GM18951 (cell line): ENCODE results near the gene FAM217A.

Experiments used
- POLR2A ChIP-seq: IDR thresholded peaks from 4 replicates; pipeline ENCODE4 v1.6.1; 2011; ENCODE audit warnings: mild to moderate bottlenecking; ENCODE audit not compliant: insufficient read length, insufficient read depth; ENCODE audit errors: extremely low read depth
- in situ Hi-C: fragments of 300-500 bp; cut with MboI; formaldehyde crosslinking; loops from one replicate; pipeline ENCODE4 v1.12.0; 2022; ENCODE audit warnings: low sequenced_read_pairs, mixed read lengths, inconsistent platforms; ENCODE audit not compliant: unreplicated experiment

Gene FAM217A

DNA sequence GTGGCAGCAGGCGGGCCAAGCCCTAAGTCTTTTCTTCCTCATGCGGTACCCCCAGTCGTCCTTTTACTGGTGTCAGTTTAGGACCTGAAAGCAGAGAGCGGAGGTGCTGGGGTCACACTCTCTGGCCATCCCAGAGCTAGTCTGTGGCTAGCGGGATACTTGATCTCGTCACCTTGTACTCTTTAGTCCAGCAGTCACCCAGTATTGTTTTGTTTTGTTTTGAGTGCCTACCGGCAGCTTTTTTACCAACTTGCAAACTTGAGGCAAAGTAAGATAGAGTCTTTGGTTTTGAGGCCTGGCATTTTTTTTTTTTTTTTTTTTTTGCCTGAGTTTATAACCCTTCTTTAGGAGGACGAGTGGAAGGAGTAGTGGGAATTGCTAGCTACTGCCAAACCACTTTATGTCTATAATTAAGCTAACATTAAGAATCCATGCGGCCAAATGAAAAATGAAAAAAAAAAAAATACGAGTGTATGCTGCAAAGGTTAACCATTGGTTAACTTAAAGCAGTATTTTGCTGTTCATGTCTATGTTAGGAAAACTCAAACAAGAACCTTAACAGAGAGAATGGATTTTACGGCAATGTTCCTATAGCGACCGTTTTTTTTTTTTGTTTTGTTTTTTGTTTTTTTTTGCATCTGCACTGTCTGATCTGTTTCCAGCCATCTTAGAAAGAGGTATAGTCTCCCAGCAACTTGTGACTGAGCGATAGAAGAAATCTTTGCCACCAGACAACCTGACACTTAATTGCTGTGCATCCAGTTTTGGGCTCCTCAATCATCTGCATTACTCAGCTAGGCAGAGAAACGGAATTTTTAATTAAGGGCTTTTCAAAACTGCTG, 56.9 kb downstream of the FAM217A start:
- no peak for TF ChIP-seq POLR2A
- in situ Hi-C loops = no loop called here

DNA sequence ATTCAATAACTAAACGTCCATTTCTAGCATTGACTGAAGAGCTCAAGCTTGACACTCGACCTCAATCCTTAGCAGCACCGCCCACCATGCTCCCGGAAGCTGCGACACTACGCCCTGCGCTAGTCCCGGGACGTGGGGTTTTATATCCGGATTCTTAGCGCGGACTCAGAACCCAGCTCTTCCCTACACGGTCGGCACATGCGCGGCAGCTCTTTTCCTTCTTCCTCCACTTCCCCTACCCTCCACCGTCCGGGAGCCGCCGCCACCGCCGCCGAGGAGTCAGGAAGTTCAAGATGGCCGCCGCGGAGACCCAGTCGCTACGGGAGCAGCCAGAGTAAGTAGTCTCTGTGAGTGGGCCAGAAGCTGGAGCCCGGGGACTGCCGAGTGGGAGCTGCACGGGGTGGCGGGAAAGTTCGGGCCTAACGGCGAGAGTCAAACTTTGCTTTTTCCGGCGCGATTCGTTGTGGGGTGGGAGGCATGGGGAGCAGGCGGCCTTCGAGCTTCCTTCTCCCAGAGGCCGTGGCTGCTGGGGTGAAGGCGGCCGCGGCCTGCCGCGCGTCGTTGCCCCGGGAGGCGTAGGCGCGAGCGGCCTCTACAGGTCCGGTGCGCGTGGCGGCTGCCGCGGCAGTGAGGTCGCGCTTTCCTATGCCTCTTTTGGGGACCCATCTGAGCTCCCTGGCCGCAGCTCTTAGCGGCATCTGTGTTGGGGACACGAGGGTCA, 57.6 kb downstream of the FAM217A start:
- peak; percentile 67 for TF ChIP-seq POLR2A
- in situ Hi-C loops = no loop called here

DNA sequence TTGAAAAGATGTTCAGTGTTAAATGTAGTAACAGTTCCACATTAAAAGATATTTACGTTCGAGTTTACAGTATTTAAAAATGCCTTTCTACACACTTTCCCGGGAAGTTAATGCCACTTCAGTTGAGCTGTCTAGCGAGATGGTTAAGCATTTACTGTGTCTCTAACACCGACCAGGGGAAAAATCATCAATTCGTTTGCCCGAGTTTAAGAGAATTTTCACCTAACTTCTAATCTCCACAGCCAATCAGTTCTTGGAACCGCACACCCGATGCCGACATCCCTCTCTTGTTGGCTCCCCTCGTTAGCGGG, 58.2 kb downstream of the FAM217A start:
- no peak for TF ChIP-seq POLR2A
- in situ Hi-C loops = no loop called here

DNA sequence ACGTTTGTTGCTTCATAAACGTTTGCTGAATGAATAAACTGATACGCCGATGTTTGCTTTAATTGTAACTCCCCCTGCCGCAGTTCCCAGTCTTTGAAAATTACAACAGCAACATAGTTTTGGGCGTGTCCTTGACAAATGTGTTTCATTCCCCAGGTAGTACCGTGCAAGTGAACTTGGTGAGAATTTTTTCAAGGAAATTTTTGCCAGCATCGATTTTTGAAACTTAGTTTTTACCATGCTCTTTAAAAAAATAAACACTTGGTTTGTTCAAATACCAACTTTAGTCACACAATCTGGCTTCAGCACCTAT, 60.1 kb downstream of the FAM217A start:
- TF ChIP-seq POLR2A = no peak
- in situ Hi-C loops = no loop called here
